Measurements from ENCODE around the gene UBXN7.
"Not testable (repeated sequence)": the region's sequence is repeated elsewhere in the genome, so short reads cannot be mapped to it uniquely, and the experiment has no call there.

The UBXN7 gene

DNA sequence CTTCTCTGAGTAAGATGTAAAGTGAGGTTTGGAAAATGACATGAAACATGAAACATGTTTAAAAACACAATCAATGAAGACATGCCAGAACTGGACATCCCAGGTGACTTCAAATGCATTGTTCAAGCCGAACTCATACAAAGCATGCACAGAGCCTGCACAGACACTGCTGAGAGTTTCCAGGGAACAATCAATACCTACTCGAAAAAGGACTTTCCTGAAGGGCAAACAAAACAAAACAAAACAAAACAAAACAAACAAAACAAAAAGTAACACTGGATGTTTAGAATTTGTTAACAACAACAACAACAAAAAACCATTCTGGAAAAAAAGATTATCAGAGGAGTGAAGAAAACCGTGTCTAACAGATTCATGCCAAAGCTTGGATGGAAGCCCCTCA lies 83.5 kb downstream of the UBXN7 start:
- ChIA-PET CTCF (no interaction called here), POLR2A (interaction anchor here (1.1 kb wide), 1 partner anchor 440 kb away, joined by 3 read pairs; the partner anchor contains the start of gene TNK2)
- DNase-seq (ENCODE audit: extremely low spot score), result no peak
- TF ChIP-seq FOXA1 (IDR thresholded peaks at IDR 0.05), result no peak
- TF ChIP-seq CTBP1 (IDR thresholded peaks at IDR 0.05; ENCODE audit: borderline replicate concordance), result no peak

DNA sequence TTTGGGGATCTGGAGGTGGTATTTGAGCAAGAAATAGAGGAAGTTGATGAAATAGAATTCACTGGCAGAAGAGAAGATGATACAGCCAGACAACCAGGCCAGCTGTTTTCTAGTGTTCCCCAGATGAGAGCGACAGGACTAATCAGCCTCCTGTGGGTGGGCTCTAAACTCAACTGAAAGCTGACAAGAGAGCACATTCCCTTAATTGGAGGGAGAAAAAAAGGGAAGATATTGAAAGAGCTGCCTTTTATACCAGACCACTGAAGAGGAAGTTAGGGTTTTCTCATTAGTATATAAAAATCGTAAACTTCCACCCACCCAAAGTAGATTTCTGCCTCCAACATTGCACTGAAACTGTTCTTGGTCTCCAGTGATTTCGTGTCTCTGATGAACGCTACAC lies 87.6 kb downstream of the UBXN7 start:
- ChIA-PET POLR2A (no interaction called here), CTCF (no interaction called here)
- DNase-seq (ENCODE audit: extremely low spot score), result no peak
- TF ChIP-seq NFRKB (IDR thresholded peaks at IDR 0.05), result no peak
- TF ChIP-seq SUZ12 (IDR thresholded peaks at IDR 0.05), result no peak
- TF ChIP-seq TARDBP (IDR thresholded peaks at IDR 0.05), result no peak
- no peak for TF ChIP-seq CTBP1 (IDR thresholded peaks at IDR 0.05; ENCODE audit: borderline replicate concordance)
- no peak for TF ChIP-seq FOXA1 (IDR thresholded peaks at IDR 0.05)
- TF ChIP-seq, protein P1, sequence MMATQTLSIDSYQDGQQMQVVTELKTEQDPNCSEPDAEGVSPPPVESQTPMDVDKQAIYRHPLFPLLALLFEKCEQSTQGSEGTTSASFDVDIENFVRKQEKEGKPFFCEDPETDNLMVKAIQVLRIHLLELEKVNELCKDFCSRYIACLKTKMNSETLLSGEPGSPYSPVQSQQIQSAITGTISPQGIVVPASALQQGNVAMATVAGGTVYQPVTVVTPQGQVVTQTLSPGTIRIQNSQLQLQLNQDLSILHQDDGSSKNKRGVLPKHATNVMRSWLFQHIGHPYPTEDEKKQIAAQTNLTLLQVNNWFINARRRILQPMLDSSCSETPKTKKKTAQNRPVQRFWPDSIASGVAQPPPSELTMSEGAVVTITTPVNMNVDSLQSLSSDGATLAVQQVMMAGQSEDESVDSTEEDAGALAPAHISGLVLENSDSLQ (IDR thresholded peaks at IDR 0.05), result no peak
- no peak for TF ChIP-seq ARNT (IDR thresholded peaks at IDR 0.05)
- no peak for TF ChIP-seq L3MBTL2 (conservative IDR thresholded peaks at IDR 0.05)
- TF ChIP-seq LEF1 (IDR thresholded peaks at IDR 0.05; ENCODE audit: borderline replicate concordance), result no peak

DNA sequence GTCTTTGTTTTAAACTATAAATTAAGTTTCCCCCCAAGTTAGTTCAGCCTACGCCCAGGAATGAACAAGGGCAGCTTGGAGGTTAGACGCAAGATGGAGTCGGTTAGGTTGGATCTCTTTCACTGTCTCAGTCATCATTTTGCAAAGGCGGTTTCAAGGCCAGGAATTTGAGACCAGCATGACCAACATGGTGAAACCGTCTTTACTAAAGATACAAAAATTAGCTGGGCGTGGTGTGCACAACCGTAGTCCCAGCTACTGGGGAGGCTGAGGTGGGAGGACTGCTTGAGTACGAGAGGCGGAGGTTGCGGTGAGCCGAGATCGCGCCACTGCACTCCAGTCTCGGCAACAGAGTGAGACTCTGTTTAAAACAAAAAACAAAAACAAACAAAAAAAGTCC lies 88.3 kb downstream of the UBXN7 start:
- DNase-seq (ENCODE audit: extremely low spot score); POLR2A ChIA-PET; CTCF ChIA-PET: not testable (repeated sequence)

DNA sequence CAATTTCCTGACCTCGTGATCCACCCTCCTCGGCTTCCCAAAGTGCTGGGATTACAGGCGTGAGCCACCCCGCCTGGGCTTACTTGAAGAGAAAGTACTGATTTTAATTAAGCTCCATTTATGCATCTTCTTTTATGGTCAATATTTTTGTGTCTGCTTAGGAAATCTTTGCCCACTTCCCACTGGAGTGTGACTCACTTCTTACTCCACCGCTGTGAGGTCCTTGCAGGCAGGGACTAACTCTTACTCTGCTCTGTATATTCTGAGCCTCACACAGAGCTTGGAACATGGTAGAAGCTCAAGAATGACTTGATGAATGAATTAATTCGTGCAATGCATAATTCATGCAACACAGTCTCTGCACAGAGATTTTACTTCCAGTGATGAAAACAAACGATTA lies 91.1 kb downstream of the UBXN7 start:
- ChIA-PET CTCF (no interaction called here), POLR2A (no interaction called here)
- TF ChIP-seq SP1 (IDR thresholded peaks at IDR 0.05) (no peak), CTBP1 (IDR thresholded peaks at IDR 0.05; ENCODE audit: borderline replicate concordance) (no peak), NFRKB (IDR thresholded peaks at IDR 0.05) (no peak), BHLHE40 (IDR thresholded peaks at IDR 0.05; ENCODE audit: borderline replicate concordance) (no peak), ELF4 (IDR thresholded peaks at IDR 0.05) (no peak), L3MBTL2 (conservative IDR thresholded peaks at IDR 0.05) (no peak), FOXK2 (IDR thresholded peaks at IDR 0.05) (no peak), TARDBP (IDR thresholded peaks at IDR 0.05) (no peak)
- DNase-seq (ENCODE audit: extremely low spot score), result no peak

DNA sequence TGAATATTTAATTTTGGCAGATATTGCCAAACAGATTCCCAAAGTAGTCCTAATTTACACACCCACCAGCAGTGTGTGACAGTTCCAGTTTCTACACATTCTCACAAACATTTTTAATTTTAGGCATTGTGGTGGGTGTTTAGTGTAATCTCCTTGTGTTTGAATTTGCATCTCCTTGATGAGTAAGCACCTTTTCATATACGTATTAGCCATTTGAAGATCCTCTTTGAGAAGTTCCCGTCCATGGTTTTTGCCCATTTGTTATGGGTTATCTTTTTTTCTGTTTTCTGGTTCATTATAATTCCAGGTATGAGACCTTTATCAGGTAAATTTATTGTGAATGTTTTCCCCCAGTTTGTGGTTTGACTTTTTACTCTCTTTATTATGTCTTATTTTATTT lies 91.8 kb downstream of the UBXN7 start:
- no peak for DNase-seq (ENCODE audit: extremely low spot score)
- ChIA-PET CTCF (no interaction called here), POLR2A (no interaction called here)
- no peak for TF ChIP-seq NFRKB (IDR thresholded peaks at IDR 0.05)
- TF ChIP-seq ZNF384 (IDR thresholded peaks at IDR 0.05), result no peak
- no peak for TF ChIP-seq FOXK2 (IDR thresholded peaks at IDR 0.05)
- no peak for TF ChIP-seq FOXM1 (IDR thresholded peaks at IDR 0.05; ENCODE audit: borderline replicate concordance)
- no peak for TF ChIP-seq ARNT (IDR thresholded peaks at IDR 0.05)
- TF ChIP-seq SUZ12 (IDR thresholded peaks at IDR 0.05), result no peak
- no peak for TF ChIP-seq CTBP1 (IDR thresholded peaks at IDR 0.05; ENCODE audit: borderline replicate concordance)
- no peak for TF ChIP-seq LEF1 (IDR thresholded peaks at IDR 0.05; ENCODE audit: borderline replicate concordance)

DNA sequence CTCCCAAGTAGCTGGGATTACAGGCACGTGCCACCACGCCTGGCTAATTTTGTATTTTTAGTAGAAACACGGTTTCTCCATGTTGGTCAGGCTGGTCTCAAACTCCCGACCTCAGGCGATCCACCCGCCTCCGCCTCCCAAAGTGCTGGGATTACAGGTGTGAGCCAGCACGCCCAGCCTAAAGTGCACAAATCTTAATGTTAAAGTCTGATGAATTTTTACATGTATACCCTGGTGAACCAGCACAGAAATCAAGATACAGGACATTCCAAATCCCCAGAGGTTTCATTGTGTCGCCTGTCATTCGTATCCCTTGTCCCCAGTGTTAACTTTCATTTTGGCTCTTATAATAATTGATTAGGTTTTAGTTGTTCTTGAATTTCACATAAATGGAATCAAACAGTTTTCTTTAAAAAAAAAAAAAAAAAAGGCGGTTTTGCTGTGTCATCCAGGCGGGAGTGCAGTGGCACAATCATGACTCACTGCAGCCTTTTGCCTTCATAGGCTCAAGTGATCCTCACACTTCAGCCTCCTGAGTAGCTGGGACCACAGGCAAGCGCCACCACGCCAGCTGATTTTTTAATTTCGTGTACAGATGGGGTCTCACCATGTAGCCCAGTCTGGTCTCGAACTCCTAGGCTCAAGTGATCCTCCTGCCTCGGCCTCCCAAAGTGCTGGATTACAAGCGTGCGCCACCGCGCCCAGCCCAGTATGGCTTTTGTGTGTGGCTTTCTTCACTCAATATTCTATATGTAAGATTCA lies 92.6 kb downstream of the UBXN7 start:
- TF ChIP-seq NFRKB (IDR thresholded peaks at IDR 0.05) (no peak), ARNT (IDR thresholded peaks at IDR 0.05) (no peak), BHLHE40 (IDR thresholded peaks at IDR 0.05; ENCODE audit: borderline replicate concordance) (no peak), CTBP1 (IDR thresholded peaks at IDR 0.05; ENCODE audit: borderline replicate concordance) (no peak), ELF4 (IDR thresholded peaks at IDR 0.05) (no peak), SP1 (IDR thresholded peaks at IDR 0.05) (no peak), HDGF (IDR thresholded peaks at IDR 0.05; ENCODE audit: borderline replicate concordance) (no peak), L3MBTL2 (conservative IDR thresholded peaks at IDR 0.05) (no peak), FOXM1 (IDR thresholded peaks at IDR 0.05; ENCODE audit: borderline replicate concordance) (no peak), ZNF384 (IDR thresholded peaks at IDR 0.05) (no peak)
- DNase-seq (ENCODE audit: extremely low spot score), result no peak
- ChIA-PET CTCF (no interaction called here), POLR2A (no interaction called here)

DNA sequence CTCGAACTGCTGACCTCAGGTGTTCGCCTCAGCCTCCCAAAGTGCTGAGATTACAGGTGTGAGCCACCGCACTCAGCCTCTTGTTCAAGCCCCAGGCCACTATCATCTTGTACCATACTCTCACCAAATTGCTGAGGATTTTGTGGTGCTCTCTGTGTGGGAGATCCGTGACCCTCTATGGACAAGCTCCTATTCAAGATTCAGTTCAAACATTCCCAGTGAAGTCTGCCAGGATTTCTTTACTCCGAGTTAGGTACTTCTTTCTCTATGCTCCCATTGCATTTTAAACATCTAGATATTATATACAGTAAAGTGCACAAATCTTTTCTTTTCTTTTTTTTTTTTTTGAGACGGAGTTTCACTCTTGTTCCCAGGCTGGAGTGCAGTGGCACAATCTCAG lies 93.2 kb downstream of the UBXN7 start:
- POLR2A ChIA-PET, result no interaction called here
- CTCF ChIA-PET, result no interaction called here
- DNase-seq (ENCODE audit: extremely low spot score), result no peak
- no peak for TF ChIP-seq FOXA1 (IDR thresholded peaks at IDR 0.05)
- TF ChIP-seq ZNF384 (IDR thresholded peaks at IDR 0.05), result no peak
- TF ChIP-seq, protein P1 (IDR thresholded peaks at IDR 0.05), result no peak
- TF ChIP-seq FOXM1 (IDR thresholded peaks at IDR 0.05; ENCODE audit: borderline replicate concordance), result no peak
- TF ChIP-seq LEF1 (IDR thresholded peaks at IDR 0.05; ENCODE audit: borderline replicate concordance), result no peak
